GM18526 (cell line): ENCODE data around the gene ACP5.

Experiments used
- POLR2A ChIP-seq: IDR thresholded peaks from 3 replicates; pipeline ENCODE4 v1.6.1; 2011; ENCODE audit not compliant: insufficient read length; ENCODE audit errors: extremely low read depth

ACP5 gene

GRCh38 chr19:11554160-11554559, 23.3 kb downstream of the ACP5 start:
- no peak for TF ChIP-seq POLR2A

- no peak for TF ChIP-seq POLR2A
Measured at GRCh38 chr19:11552666-11553372, 24.6 kb downstream of the ACP5 start.

- no peak for TF ChIP-seq POLR2A
Measured at GRCh38 chr19:11551603-11552235, 25.7 kb downstream of the ACP5 start.

- TF ChIP-seq POLR2A = no peak
Measured at GRCh38 chr19:11550265-11550664, 27.2 kb downstream of the ACP5 start.

- TF ChIP-seq POLR2A = no peak
Measured at GRCh38 chr19:11549386-11549953, 28.0 kb downstream of the ACP5 start.

- no peak for TF ChIP-seq POLR2A
Measured at GRCh38 chr19:11547929-11548700, 29.3 kb downstream of the ACP5 start.

- no peak for TF ChIP-seq POLR2A
Measured at GRCh38 chr19:11541238-11541637, 36.2 kb downstream of the ACP5 start.

GRCh38 chr19:11540645-11541044, 36.8 kb downstream of the ACP5 start:
- TF ChIP-seq POLR2A = no peak

- no peak for TF ChIP-seq POLR2A
Measured at GRCh38 chr19:11539495-11540365, 37.7 kb downstream of the ACP5 start.

GRCh38 chr19:11538232-11539036, 39.0 kb downstream of the ACP5 start, which contains the start of gene CNN1:
Gene CNN1 (plus strand): TSS chr19:11538851. CDS start chr19:11538928, 77 bp downstream.
- no peak for TF ChIP-seq POLR2A

- no peak for TF ChIP-seq POLR2A
Measured at GRCh38 chr19:11535792-11536595, 41.5 kb downstream of the ACP5 start.

GRCh38 chr19:11534948-11535347, 42.5 kb downstream of the ACP5 start:
- TF ChIP-seq POLR2A = no peak

GRCh38 chr19:11534538-11534937, 42.9 kb downstream of the ACP5 start:
- no peak for TF ChIP-seq POLR2A

GRCh38 chr19:11530432-11530831, 47.0 kb downstream of the ACP5 start:
- no peak for TF ChIP-seq POLR2A
